NCI-H128 (cell line): ENCODE results near the gene POTEF.
"Not testable (repeated sequence)": the region's sequence is repeated elsewhere in the genome, so short reads cannot be mapped to it uniquely, and the experiment has no call there.

Source experiments
- DNase-seq: peaks from one replicate; lab custom pipeline; 2025; ENCODE audit not compliant: unreplicated experiment; lab: John Stamatoyannopoulos, UW

The POTEF gene

GRCh38 chr2:130152816-130153595 lies 24.0 kb upstream of the POTEF start:
- no peak for DNase-seq

DNA sequence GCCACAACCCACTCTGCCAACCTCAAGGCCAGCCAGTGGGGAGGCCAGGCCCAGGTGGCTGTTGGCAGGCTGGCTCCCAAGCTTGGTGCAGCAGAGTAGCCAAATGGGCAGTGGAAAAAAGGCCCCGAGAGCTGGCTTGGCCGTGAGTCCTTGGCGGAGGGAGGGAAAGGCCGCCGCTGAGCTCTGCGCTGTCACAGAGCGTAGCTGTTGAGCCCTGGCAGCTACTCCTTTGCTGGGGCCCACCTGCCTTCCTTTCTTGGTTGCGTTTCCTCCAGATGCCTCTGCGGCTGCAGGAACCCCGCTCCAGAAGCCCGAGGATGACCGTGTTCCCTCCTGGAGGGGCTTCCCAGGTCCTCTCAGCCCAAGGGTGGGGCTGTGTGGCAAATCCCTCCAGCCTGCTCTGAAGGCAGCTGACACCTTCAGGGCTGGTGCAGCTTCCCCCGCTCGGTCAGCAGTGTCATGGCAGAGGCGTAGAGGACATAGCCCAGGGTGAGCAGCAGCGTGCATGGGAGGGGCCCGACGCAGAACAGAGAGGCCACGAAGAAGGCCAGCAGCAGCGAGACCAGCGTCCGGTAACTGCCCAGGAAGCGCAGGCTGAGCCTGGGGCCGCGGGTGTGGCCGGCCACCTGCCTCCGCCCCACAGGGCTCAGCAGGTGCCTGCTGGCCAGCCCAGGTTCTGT lies 23.3 kb upstream of the POTEF start:
- DNase-seq, result not testable (repeated sequence)

DNA sequence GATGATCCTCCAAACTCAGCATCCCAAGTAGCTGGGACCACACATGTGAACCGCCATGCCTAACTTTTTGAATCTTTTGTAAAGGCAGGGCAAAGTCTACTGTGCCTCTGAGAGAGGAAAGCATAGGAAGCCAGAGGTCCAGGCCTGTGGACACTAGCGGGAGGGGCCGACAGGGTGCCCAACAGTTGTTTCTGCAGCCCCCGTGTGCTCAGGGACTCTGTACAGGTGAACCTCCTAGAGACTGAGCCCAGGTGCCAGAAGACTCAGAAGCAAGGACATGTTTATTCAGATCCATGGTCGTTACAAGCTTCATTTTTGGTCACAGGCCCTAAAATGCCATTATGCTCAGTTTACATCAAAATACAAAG lies 22.1 kb upstream of the POTEF start:
- DNase-seq, result not testable (repeated sequence)

- no peak for DNase-seq
Observed at GRCh38 chr2:130150181-130151144, 21.4 kb upstream of the POTEF start.

DNA sequence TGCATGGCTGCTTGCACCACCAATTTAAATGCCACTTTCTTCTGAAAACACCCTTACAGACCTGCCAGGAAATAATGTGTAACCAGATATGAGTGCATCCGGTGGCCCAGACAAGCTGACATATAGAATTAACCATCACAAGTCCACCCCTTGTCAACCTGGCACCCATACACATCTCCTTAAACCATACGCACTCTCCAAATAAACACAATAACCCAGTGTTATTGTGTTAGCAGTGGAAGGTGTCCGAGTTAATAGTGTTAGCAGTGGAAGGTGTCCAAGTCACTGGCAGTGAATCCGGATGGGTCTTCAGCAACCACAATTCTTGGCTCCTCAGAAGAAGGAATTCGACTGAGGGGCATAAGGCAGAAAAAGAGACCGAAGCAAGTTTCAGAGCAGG lies 19.5 kb upstream of the POTEF start:
- DNase-seq, result not testable (repeated sequence)

- not testable (repeated sequence) for DNase-seq
Observed at GRCh38 chr2:130145006-130145414, 16.0 kb upstream of the POTEF start, which contains the start of gene CCDC74B. CCDC74B (minus strand) TSS chr2:130145112; CDS start chr2:130144996, 116 bp downstream.

DNA sequence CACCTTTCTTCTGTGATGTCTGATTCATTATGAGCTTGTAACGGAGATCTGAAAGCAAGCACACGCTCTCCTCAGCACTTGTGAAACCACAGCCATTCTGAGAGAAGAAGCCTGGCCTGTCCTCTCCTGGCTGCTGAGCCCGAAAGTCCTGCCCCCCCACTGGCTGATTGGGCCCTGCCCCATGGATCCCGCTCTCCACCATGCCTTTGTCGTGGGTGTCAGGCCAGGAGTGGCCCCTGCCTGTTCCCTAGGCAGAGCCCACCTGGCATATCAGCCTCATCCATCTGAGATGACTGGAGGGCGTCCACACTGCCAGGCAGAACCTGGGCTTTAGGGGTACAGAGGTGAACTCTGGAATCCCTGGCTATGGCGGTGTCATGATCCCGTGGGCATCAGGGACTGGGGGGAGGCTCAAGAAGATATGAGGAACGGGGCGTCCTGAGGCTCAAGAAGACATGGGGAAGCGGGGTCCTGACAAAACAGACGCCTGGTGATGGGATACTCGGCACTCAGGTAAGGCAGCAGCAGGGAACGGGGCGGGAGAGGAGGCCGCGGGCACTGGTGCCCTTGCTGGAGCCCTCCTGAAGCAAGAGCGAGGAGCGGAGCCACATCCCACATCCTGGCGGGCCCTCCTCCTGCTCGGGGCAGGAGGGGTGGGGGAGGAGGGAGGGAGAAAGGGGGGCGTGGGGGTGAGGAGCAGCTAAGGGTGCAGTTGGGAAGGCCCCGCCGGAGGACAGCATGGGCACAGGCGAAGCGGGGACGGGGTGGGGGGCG lies 14.4 kb upstream of the POTEF start:
- DNase-seq, result not testable (repeated sequence)

GRCh38 chr2:130142396-130143265 lies 13.6 kb upstream of the POTEF start:
- not testable (repeated sequence) for DNase-seq

DNA sequence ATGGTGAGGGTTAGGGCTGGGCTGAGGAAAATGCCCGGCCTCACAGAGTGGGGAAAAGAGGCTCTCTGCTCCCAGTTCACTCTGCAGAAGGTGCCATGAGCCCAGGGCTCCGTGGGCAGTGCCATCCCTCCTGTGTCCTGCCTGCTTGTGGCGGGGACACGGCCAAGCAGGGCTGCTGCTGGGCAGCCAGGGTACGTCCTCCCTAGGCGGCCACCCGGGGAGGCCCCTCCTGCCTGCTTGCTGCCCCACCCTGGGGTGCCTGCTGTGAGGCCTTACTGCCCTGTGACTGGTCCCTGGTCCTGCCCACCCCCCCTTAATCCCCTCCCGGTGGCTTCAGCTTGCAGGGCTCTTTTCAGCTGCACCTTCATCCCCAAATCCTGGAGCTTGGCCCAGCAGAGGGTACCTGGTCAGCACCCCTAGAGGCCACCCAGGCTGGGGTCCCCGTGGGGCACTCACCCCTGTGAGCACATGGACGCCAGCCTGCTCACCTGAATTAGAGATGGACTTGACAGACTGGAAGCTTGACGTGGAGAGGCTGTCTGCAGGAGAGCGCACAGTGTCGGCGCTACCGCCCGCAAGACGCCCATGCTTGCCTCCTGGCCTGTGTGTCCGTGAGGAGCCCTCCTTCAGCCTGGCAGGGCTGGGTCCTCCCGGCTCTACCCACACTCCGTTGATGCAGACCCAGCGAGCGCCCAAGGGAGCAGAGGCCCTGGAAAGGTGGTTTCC lies 12.8 kb upstream of the POTEF start:
- not testable (repeated sequence) for DNase-seq

DNA sequence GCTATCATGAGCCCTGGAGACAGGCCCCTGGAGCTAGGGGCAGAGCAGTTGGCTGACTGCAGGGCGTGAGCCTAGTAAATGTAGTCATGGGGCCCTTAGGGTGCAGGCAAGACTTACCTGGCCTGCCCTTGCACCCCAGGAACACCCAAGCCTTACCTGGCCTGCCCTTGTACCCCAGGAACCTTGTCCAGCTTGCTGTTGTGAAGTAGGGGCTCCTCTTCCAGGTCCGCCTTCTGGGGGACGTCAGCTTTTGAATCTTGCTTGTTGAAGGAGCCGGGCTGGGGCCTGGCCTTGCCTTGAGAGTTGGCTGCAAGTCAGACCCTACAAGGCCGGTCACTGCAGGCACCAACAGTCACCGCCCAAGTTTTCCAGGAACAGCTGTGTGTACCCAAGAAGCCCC lies 12.0 kb upstream of the POTEF start:
- not testable (repeated sequence) for DNase-seq

- not testable (repeated sequence) for DNase-seq
Observed at GRCh38 chr2:130140516-130140915, 11.5 kb upstream of the POTEF start.

DNA sequence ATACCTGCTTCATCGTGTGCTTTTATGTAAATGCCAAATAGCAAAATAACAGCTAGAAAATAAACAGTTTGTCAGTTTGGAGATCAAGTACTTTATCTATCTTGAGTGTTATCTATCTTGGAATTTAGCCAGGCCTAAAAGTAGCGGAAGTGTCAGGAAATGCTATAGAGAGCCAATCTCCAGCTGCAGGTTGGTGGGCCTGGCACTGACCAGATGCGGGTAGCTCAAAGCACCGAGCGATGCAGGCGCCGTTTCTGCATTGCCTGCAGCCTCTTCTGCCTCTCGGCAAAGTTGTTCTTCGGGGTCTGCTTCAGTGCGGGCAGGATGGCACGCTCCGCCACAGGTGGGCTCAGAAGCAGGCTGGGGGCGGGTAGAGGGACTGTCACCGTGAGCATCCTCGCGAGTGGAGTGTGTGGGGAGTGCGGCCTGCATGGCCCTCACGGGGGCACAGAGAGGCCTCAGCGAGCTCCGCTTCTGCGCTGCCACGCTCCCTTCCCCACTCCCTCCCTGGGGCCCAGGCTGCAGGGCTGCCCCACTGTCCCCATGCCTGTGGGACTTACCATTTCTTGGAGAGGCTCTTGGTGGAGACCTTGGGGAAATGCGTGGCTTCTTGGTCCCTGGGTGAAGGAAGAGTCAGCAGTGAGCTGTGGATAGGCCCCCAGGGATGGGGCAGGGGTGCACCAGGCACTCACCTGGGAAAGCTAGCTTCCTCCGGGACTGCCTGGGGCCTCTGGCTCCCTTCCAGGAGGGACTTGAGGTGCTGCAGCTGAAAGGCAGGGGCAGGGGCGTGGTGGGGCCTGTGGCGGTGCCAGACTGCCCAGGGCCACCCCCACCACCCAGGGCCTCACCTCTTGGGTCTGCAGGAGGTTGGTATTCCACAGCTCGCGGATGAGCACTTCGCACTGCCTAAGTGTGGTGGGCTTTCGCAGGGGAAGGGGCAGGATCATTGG lies 10.6 kb upstream of the POTEF start:
- not testable (repeated sequence) for DNase-seq

GRCh38 chr2:130138841-130139251 lies 9.8 kb upstream of the POTEF start:
- DNase-seq, result not testable (repeated sequence)

GRCh38 chr2:130138326-130138725 lies 9.3 kb upstream of the POTEF start:
- not testable (repeated sequence) for DNase-seq

DNA sequence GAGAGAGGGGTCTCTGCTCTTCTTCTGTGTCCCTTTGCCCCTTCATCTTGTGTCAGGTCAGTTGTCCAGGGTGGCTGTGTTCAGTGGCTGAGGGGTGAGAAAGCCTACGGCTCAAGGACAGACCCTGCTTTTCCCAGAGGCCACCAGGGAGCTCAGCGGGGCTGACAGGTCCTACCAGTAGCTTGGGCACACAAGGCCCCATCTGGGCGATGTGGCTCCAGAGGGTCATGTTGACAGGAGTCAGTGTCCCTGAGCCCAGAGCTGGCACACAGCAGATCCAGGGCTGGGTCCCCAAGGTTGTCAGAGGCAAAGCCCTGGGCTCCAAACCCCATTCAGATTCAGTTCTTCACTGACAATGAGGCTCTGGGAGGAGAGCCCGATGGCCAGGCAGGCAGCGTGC lies 8.1 kb upstream of the POTEF start:
- DNase-seq, result not testable (repeated sequence)

DNA sequence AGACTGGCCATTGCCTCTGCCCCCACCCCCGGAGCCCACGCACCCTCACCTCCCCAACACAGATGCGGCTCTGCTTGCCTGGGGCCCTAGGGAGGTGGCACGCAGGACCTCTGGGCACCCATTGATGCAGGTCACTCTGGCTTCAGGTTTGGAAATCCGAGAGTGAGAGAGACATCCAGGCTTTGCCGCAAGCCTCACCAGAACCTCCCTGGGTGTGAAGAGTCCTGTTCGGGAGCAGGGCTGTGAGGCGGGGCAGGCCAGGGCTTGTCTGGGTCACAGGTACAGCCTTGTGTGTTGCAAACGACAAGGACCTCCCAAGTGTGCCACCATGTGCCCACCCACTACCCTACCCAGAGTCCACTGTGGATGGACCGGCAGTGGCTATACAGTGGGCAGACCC lies 7.5 kb upstream of the POTEF start:
- DNase-seq, result not testable (repeated sequence)

- no peak for DNase-seq
Observed at GRCh38 chr2:130135692-130136541, 6.9 kb upstream of the POTEF start.
